ENCODE data around the gene TMEM30B. TPM values are rescaled to one million over a fixed set of nuclear protein-coding genes. Genes with fewer than 3 reads are reported as not detected.

TMEM30B gene
- total RNA-seq, 4 donors from 2014 or later: 0.39 to 1.7 (median 1.00) TPM; not detected in 1

- Histone ChIP-seq H3K27me3 (no peaks in the 10 kb centered on the region), H3K4me1 (peaks cover 10 to 32% of the 10 kb centered on the region in 2 donors), H3K4me3 (no peak overlapping the region), H3K36me3 (no peaks in the 10 kb centered on the region), H3K27ac (peak overlapping the region; percentile 80 to 85 (median 84)), H3K9me3 (no peaks in the 10 kb centered on the region)
- in situ Hi-C loops (cut with MboI; ENCODE audit: low sequenced_read_pairs in 4 of 4): loop anchor here in 3 of 4 donors (5.0 to 10.0 kb wide), 4 partner anchors 232 to 634 kb away; no protein-coding TSS in a partner anchor
- ATAC-seq (no peak), DNase-seq (no peak)
- TF ChIP-seq POLR2A (IDR thresholded peaks at IDR 0.05) (no peak), CTCF (IDR thresholded peaks at IDR 0.05 in 4 of 5, conservative IDR thresholded peaks at IDR 0.05 in 1 of 5) (no peak)
- intact Hi-C loops (cut with DNase I; ENCODE audit: low total_unique reads): loop anchor here (5.0 kb wide), 3 partner anchors 112 to 622 kb away; partner anchors contain the start of gene SIX4
Observed at GRCh38 chr14:61258985-61259384, 22.2 kb downstream of the TMEM30B start.

GRCh38 chr14:61257469-61258057 is 23.6 kb downstream of the TMEM30B start:
- in situ Hi-C loops (cut with MboI; ENCODE audit: low sequenced_read_pairs in 4 of 4): loop anchor here in 3 of 4 donors (5.0 to 10.0 kb wide), 4 partner anchors 230 to 633 kb away; no protein-coding TSS in a partner anchor
- no peaks in the 10 kb centered on the region for H3K9me3 ChIP-seq
- H3K27ac ChIP-seq: peak overlapping the region; percentile 80 to 85 (median 84)
- H3K36me3 ChIP-seq: no peaks in the 10 kb centered on the region
- ATAC-seq: peak; percentile 90 to 91
- H3K4me3 ChIP-seq: no peak overlapping the region
- H3K4me1 ChIP-seq: peaks cover 10 to 38% of the 10 kb centered on the region in 2 donors
- no peak for DNase-seq
- intact Hi-C loops (cut with DNase I; ENCODE audit: low total_unique reads): loop anchor here (5.0 kb wide), 3 partner anchors 110 to 620 kb away; partner anchors contain the start of gene SIX4
- TF ChIP-seq POLR2A (IDR thresholded peaks at IDR 0.05) (peak; percentile 15 to 41), CTCF (IDR thresholded peaks at IDR 0.05 in 4 of 5, conservative IDR thresholded peaks at IDR 0.05 in 1 of 5) (no peak)
- H3K27me3 ChIP-seq: no peaks in the 10 kb centered on the region

- Histone ChIP-seq H3K4me3 (no peak overlapping the region), H3K27me3 (no peaks in the 10 kb centered on the region), H3K27ac (peak overlapping the region; percentile 80 to 85 (median 84)), H3K36me3 (no peaks in the 10 kb centered on the region), H3K4me1 (peaks cover 10 to 38% of the 10 kb centered on the region in 2 donors), H3K9me3 (no peaks in the 10 kb centered on the region)
- intact Hi-C loops (cut with DNase I; ENCODE audit: low total_unique reads): loop anchor here (5.0 kb wide), 3 partner anchors 110 to 620 kb away; partner anchors contain the start of gene SIX4
- no peak for TF ChIP-seq CTCF (IDR thresholded peaks at IDR 0.05 in 4 of 5, conservative IDR thresholded peaks at IDR 0.05 in 1 of 5)
- no peak for TF ChIP-seq POLR2A (IDR thresholded peaks at IDR 0.05)
- in situ Hi-C loops (cut with MboI; ENCODE audit: low sequenced_read_pairs in 4 of 4): loop anchor here in 3 of 4 donors (5.0 to 10.0 kb wide), 4 partner anchors 230 to 632 kb away; no protein-coding TSS in a partner anchor
- DNase-seq: no peak
- ATAC-seq: no peak
Observed at GRCh38 chr14:61256826-61257468, 24.2 kb downstream of the TMEM30B start.

- Histone ChIP-seq H3K27ac (peak overlapping the region in 3 of 4 donors; percentile 80 to 84 (median 84)), H3K36me3 (no peaks in the 10 kb centered on the region), H3K4me3 (no peak overlapping the region), H3K27me3 (no peaks in the 10 kb centered on the region), H3K9me3 (no peaks in the 10 kb centered on the region), H3K4me1 (peaks cover 10 to 38% of the 10 kb centered on the region in 2 donors)
- intact Hi-C loops (cut with DNase I; ENCODE audit: low total_unique reads) (loop anchor here (5.0 kb wide), 3 partner anchors 109 to 619 kb away; partner anchors contain the start of gene SIX4), in situ Hi-C loops (cut with MboI; ENCODE audit: low sequenced_read_pairs in 4 of 4) (loop anchor here in 3 of 4 donors (5.0 to 10.0 kb wide), 4 partner anchors 229 to 631 kb away; no protein-coding TSS in a partner anchor)
- no peak for TF ChIP-seq CTCF (IDR thresholded peaks at IDR 0.05 in 4 of 5, conservative IDR thresholded peaks at IDR 0.05 in 1 of 5)
- TF ChIP-seq POLR2A (IDR thresholded peaks at IDR 0.05): no peak
- DNase-seq (no peak), ATAC-seq (no peak)
Observed at GRCh38 chr14:61255968-61256367, 25.2 kb downstream of the TMEM30B start.
